GM12872 (cell line): ENCODE results near the gene MGAT3.
A peak's percentile ranks its signal among the peaks of the same experiment; 100 is the strongest.

Experiments
- TF ChIP-seq, protein P1 (sequence below): IDR thresholded peaks from 3 replicates; pipeline ENCODE4 v1.5.1; 2011; ENCODE audit warnings: low read depth, mild to moderate bottlenecking, low read length, moderate library complexity; ENCODE audit not compliant: insufficient read depth

The MGAT3 gene

GRCh38 chr22:39508393-39508792, 51.6 kb downstream of the MGAT3 start:
- TF ChIP-seq, protein P1, sequence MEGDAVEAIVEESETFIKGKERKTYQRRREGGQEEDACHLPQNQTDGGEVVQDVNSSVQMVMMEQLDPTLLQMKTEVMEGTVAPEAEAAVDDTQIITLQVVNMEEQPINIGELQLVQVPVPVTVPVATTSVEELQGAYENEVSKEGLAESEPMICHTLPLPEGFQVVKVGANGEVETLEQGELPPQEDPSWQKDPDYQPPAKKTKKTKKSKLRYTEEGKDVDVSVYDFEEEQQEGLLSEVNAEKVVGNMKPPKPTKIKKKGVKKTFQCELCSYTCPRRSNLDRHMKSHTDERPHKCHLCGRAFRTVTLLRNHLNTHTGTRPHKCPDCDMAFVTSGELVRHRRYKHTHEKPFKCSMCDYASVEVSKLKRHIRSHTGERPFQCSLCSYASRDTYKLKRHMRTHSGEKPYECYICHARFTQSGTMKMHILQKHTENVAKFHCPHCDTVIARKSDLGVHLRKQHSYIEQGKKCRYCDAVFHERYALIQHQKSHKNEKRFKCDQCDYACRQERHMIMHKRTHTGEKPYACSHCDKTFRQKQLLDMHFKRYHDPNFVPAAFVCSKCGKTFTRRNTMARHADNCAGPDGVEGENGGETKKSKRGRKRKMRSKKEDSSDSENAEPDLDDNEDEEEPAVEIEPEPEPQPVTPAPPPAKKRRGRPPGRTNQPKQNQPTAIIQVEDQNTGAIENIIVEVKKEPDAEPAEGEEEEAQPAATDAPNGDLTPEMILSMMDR, result no peak

DNA sequence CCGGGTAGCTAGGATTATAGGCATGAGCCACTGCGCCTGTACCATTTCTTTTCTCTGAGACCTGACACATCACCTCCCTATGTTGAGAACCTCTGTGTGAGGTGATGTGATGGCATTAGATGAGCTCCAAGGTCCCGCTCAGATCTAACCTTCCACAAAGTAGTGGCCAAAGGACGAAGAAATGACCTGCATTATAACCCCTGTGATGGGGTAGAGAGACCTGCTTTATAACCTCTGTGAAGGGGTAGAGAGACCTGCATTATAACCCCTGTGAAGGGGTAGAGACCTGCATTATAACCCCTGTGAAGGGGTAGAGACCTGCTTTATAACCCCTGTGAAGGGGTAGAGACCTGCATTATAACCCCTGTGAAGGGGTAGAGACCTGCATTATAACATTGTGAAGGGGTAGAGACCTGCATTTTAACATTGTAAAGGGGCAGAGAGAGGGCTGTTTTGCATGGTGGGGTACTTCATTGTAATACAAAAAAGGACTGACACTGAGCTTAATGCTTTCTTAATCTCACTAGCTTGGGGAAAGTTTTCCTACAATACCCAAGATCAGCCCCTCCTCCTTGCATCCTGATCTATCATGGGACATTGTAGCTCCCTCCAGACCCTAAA, 53.8 kb downstream of the MGAT3 start:
- TF ChIP-seq, protein P1, result no peak

GRCh38 chr22:39511226-39511625, 54.4 kb downstream of the MGAT3 start:
- TF ChIP-seq, protein P1, result no peak

- TF ChIP-seq, protein P1, result no peak
Observed at GRCh38 chr22:39512026-39512425, 55.2 kb downstream of the MGAT3 start.

- TF ChIP-seq, protein P1, result no peak
Observed at GRCh38 chr22:39513791-39514190, 57.0 kb downstream of the MGAT3 start.

GRCh38 chr22:39514373-39514973, 57.7 kb downstream of the MGAT3 start:
- TF ChIP-seq, protein P1, result peak; percentile 73

DNA sequence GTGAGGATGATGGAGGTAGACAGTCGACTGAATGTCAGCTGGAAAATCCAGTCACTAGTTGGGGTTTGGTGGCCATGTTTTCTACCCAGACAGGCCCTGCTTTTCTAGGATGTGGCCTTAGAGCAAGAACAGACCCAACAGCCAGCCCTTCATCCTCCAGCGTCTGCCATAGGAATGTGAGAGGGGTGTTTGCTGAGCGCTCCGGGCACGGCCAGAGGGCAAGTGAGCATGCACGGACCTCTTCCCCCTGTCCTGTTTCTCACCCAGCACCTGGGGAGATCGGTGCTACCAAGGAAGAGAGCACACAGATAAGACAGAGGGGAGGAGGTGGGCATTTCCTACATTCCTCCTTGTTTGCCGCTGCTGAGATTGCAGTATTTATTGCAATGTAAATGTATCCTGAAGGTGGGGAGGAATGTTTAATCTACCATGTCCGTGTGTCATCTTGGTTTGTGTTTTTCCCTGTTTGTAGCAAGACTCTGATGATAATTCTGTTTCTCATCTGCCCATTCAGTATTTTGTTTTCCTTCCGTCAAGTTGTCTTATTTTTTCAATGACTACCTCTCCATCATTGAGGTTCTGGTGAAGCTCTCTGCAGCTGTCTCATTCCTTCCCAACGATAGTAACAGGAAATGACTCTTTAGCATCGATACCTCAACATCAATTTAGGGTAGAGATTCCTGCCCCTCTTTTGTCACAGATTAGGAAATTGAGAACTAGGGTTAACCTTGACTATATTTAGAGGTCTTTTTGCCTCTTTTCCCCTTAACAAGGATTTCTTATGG, 58.6 kb downstream of the MGAT3 start:
- TF ChIP-seq, protein P1, result no peak
